Right forelimb (tissue), 1 donor: ENCODE results near the gene PTPRR.
A peak's percentile ranks its signal among the peaks of the same experiment; 100 is the strongest.

Experiments used
- DNase-seq: peaks from one replicate; pipeline ENCODE4 v3.0.0-alpha.2; 2018

The PTPRR gene

GRCh38 chr12:70637303-70638085 lies 283.0 kb downstream of the PTPRR start, which contains the start of gene PTPRB:
TSS of gene PTPRB (minus strand) at chr12:70637429. CDS start at chr12:70637395, 34 bp downstream.
- no peak for DNase-seq

- DNase-seq = no peak
Observed at GRCh38 chr12:70635755-70636154, 284.8 kb downstream of the PTPRR start.

- DNase-seq = no peak
Observed at GRCh38 chr12:70628701-70629480, 291.6 kb downstream of the PTPRR start.

GRCh38 chr12:70627677-70628076 lies 292.9 kb downstream of the PTPRR start:
- DNase-seq = no peak

- no peak for DNase-seq
Observed at GRCh38 chr12:70626180-70626579, 294.4 kb downstream of the PTPRR start.

- DNase-seq = no peak
Observed at GRCh38 chr12:70619471-70620152, 300.9 kb downstream of the PTPRR start.

GRCh38 chr12:70618371-70618770 lies 302.2 kb downstream of the PTPRR start:
- no peak for DNase-seq

GRCh38 chr12:70617450-70617849 lies 303.1 kb downstream of the PTPRR start:
- no peak for DNase-seq

GRCh38 chr12:70615174-70615866 lies 305.2 kb downstream of the PTPRR start:
- no peak for DNase-seq

GRCh38 chr12:70609739-70610491 lies 310.6 kb downstream of the PTPRR start:
- DNase-seq = peak; percentile 65

GRCh38 chr12:70609203-70609602 lies 311.3 kb downstream of the PTPRR start:
- no peak for DNase-seq

GRCh38 chr12:70608184-70608583 lies 312.4 kb downstream of the PTPRR start:
- DNase-seq = no peak

- no peak for DNase-seq
Observed at GRCh38 chr12:70607107-70607506, 313.4 kb downstream of the PTPRR start.

GRCh38 chr12:70605976-70606375 lies 314.6 kb downstream of the PTPRR start:
- DNase-seq = no peak

GRCh38 chr12:70604662-70605061 lies 315.9 kb downstream of the PTPRR start:
- DNase-seq = no peak

GRCh38 chr12:70603044-70603443 lies 317.5 kb downstream of the PTPRR start:
- DNase-seq = no peak

GRCh38 chr12:70598467-70599193 lies 321.9 kb downstream of the PTPRR start:
- no peak for DNase-seq

- DNase-seq = no peak
Observed at GRCh38 chr12:70592664-70593063, 327.9 kb downstream of the PTPRR start.

GRCh38 chr12:70590549-70591226 lies 329.9 kb downstream of the PTPRR start:
- DNase-seq = no peak

- peak; percentile 79 for DNase-seq
Observed at GRCh38 chr12:70590051-70590450, 330.5 kb downstream of the PTPRR start.
